ENCODE results near the gene TRMT11.

Gene TRMT11

DNA sequence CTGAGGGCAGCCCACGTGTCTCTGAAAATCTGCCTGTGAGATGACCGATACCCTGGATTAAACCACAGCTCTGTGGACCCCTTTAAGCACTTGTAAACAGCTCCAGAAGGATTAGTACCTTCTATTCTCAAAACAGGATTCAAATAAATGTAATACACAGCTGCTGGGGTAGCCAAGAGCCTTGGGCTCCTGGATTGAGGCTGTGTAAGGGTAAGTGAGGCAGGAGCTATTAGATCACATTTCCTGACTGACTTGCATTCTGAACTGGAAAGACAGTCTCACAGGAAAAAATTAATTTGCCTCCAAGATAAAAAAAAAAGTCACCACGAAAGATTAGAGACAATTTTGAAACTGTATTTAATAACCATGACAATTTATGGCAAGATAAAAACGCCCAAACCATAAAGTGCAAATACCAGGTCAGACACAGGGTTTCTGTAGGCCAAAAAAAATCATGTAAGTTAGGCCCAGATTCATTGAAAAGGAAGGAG is 78.0 kb downstream of the TRMT11 start:
- TF ChIP-seq, protein P1, sequence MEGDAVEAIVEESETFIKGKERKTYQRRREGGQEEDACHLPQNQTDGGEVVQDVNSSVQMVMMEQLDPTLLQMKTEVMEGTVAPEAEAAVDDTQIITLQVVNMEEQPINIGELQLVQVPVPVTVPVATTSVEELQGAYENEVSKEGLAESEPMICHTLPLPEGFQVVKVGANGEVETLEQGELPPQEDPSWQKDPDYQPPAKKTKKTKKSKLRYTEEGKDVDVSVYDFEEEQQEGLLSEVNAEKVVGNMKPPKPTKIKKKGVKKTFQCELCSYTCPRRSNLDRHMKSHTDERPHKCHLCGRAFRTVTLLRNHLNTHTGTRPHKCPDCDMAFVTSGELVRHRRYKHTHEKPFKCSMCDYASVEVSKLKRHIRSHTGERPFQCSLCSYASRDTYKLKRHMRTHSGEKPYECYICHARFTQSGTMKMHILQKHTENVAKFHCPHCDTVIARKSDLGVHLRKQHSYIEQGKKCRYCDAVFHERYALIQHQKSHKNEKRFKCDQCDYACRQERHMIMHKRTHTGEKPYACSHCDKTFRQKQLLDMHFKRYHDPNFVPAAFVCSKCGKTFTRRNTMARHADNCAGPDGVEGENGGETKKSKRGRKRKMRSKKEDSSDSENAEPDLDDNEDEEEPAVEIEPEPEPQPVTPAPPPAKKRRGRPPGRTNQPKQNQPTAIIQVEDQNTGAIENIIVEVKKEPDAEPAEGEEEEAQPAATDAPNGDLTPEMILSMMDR (IDR thresholded peaks at IDR 0.05; ENCODE audit: insufficient read depth, low read depth, low read length, missing control alignments): no peak

DNA sequence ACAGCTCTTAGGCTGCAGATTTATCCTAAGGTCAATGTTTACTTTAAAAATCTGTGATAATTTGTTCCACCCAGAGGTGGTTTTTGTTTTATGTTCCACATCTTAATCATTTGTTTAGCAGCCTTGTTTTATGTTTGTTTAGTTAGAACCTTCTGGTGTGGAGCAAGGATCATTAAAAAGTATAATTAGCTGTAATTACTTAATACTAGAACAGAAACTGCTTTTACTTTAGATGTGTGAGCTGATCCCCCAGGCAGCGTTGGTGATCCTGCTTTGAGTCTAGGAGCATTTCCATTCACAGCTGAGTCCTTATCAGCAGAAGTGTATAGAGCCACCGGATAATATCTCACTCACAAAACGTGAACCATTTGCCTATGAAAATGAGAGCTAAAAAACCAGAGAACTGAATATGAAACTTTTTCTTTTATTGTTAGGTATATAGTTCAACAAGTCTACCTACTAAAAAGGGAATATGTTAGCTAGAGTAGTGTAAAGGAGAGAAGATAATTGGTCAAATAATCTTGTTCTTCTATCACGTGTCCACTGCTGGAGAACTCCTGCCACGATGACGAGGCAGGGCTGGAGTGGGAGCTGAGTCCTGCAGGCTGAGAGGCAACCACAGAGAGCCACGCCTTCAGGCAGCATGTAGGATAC is 78.5 kb downstream of the TRMT11 start:
- no peak overlapping the region for H3K4me3 ChIP-seq (ENCODE audit: low read depth, low read length)
- TF ChIP-seq, protein P1 (IDR thresholded peaks at IDR 0.05; ENCODE audit: insufficient read depth, low read depth, low read length, missing control alignments): no peak
- DNase-seq (ENCODE audit: low read depth): no peak

More for the DNA sequence above, 78.0 kb downstream of the TRMT11 start:
- DNase-seq (ENCODE audit: low read depth): no peak
- H3K4me3 ChIP-seq (ENCODE audit: low read depth, low read length): no peak overlapping the region

DNA sequence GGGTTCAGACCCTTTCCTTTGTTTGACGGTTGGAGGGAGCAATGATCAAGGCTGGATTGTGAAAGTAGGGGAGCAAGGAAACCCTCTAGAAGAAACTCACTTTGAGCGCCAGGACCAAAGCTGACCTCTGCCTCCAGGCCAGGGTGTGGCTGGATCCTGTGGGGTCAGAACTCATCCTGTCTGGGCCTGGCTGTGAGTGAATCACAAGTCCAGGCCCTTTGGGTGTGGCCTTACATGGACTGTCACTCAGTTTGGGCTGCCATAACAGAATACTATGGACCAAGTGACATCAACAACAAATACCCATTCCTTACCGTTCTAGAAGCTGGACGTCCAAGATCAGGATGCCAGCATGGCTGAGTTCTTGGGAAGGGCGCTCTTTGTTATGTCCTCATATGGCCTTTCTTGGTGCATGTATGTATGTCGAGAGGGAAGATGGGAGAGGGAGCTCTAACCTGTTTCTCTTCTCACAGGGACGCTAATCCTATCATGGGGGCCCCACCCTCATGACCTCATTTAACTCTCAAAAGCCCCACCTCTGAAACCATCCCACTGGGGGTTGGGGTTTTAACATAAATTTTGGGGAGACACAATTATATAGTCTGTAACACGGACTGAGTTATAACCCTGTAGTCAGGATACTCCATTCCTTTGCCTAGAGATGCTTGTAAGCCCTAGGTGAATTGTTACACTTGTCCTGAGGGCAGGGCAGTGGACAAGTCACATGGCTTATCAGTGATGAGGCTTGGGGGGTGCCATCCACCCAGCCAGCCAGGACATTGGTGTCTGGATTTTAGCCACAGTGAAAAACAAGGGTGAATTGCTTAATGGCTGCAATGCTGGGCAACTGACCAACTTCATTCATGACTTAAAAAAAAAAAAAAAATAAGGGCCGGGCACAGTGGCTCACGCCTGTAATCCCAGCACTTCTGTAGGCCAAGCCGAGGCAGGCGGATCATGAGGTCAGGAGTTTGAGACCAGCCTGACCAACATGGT is 80.0 kb downstream of the TRMT11 start:
- no peak for DNase-seq (ENCODE audit: low read depth)
- TF ChIP-seq, protein P1 (IDR thresholded peaks at IDR 0.05; ENCODE audit: insufficient read depth, low read depth, low read length, missing control alignments): no peak
- H3K4me3 ChIP-seq (ENCODE audit: low read depth, low read length): no peak overlapping the region

DNA sequence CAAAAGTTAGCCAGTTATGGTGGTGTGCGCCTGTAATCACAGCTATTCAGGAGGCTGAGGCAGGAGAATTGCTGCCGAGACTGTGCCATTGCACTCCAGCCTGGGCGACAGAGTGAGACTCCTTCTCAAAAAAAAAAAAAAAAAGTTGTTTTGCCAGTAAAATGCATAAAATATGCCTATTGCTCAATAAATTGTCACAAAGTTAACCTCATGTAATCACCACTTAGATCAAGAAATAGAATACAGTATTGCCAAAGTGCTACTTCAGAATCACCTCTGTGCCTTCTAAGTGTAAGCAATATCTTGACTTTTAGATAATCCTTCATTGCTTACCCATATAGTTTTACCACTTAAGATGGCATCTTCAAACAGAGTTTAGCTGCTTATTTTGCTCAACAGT is 80.7 kb downstream of the TRMT11 start:
- no peak overlapping the region for H3K4me3 ChIP-seq (ENCODE audit: low read depth, low read length)
- no peak for DNase-seq (ENCODE audit: low read depth)
- TF ChIP-seq, protein P1 (IDR thresholded peaks at IDR 0.05; ENCODE audit: insufficient read depth, low read depth, low read length, missing control alignments): no peak

DNA sequence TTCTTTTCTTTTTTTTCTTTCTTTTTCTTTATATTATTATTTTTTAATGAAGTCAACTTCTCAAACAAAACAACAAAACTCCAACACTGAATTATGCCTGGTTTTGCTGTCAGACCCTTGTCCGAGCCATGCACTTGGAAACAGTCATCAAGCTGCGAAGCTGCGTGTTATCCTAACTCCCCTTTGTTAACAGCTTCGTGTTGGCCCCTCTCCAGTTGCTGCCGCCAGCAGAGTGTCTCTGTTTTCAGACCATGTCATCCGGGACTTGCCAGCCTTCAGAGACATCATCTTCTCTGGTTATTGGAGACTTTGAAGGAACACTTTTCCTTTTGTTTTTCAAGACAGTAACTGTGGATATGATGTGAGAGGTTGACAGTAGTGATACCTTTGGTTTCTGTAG is 83.1 kb downstream of the TRMT11 start:
- DNase-seq (ENCODE audit: low read depth): no peak

DNA sequence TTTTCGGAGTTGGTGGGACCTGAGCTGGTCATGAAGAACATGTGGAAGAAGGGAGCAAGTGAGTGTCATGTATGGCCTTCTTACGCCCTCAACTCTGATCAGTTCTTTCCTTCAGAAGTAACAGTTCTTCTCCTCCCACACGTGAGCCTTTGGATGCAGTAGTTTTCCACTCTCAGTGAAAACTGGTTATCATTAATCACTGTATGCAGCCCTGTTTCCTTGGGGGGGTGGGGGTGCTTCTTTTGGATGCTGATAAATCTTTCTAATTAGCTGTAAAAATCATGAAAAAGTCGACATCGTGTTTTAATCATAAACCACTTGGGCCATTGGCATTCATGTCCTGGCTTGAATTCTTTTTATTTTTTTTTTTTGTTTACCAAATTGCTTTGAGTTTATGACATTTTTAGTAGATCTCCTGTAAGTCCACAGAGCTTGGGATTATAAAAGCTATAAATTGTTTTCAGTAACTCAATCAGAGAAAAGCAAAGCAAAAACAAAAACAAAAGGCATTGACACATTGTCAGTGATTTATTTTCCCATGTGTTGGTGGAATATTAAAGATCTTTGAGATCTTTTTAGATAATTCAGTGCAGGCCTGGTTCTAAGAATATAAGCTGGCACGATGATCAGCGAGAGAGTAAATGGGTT is 84.8 kb downstream of the TRMT11 start:
- TF ChIP-seq, protein P1 (IDR thresholded peaks at IDR 0.05; ENCODE audit: insufficient read depth, low read depth, low read length, missing control alignments): no peak
- H3K4me3 ChIP-seq (ENCODE audit: low read depth, low read length): no peak overlapping the region
- no peak for DNase-seq (ENCODE audit: low read depth)

More for the DNA sequence above, 83.1 kb downstream of the TRMT11 start:
- TF ChIP-seq, protein P1 (IDR thresholded peaks at IDR 0.05; ENCODE audit: insufficient read depth, low read depth, low read length, missing control alignments): no peak
- H3K4me3 ChIP-seq (ENCODE audit: low read depth, low read length): no peak overlapping the region
